Keratinocyte (primary cell): Measurements from ENCODE around the gene VCX3B.

Source experiments
- EZH2 ChIP-seq: IDR thresholded peaks from one replicate; pipeline ENCODE4 v1.6.1; 2012; ENCODE audit warnings: inconsistent platforms, mild to moderate bottlenecking, low read length, moderate library complexity
- TF ChIP-seq, protein P1 (sequence below), 3 experiments: IDR thresholded peaks in 1 of 3; conservative IDR thresholded peaks in 1 of 3; optimal IDR thresholded peaks in 1 of 3; 2 replicates in 2 of 3; 3 replicates in 1 of 3; pipeline versions ENCODE3 to v1.5.1; 2011; ENCODE audit warnings: low read length in 3 of 3, mild to moderate bottlenecking in 3 of 3, moderate library complexity in 2 of 3, control low read depth in 1 of 3, inconsistent platforms in 1 of 3; ENCODE audit not compliant: insufficient read depth in 2 of 3; ENCODE audit errors: extremely low read depth in 1 of 3

DNA sequence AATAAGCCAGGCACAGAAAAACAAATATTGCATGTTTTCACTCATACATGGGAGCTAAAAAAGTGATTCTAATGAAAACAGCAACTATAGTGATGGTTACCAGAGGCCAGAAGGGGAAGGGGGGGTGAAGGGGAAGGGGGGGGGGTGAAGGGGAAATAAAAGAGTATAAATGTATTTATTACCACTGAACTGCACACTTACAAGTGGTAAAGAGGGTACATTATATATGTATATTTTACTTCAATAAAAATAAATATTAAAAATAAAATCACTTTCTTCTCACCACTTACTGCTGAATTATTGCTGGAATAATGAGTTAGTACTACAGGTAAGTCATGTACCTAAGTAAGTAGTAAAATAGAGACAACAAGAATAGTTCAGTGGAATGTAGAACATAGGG, 2.1 kb upstream of the VCX3B start:
- TF ChIP-seq, protein P1, sequence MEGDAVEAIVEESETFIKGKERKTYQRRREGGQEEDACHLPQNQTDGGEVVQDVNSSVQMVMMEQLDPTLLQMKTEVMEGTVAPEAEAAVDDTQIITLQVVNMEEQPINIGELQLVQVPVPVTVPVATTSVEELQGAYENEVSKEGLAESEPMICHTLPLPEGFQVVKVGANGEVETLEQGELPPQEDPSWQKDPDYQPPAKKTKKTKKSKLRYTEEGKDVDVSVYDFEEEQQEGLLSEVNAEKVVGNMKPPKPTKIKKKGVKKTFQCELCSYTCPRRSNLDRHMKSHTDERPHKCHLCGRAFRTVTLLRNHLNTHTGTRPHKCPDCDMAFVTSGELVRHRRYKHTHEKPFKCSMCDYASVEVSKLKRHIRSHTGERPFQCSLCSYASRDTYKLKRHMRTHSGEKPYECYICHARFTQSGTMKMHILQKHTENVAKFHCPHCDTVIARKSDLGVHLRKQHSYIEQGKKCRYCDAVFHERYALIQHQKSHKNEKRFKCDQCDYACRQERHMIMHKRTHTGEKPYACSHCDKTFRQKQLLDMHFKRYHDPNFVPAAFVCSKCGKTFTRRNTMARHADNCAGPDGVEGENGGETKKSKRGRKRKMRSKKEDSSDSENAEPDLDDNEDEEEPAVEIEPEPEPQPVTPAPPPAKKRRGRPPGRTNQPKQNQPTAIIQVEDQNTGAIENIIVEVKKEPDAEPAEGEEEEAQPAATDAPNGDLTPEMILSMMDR (optimal IDR thresholded peaks at IDR 0.05 in 1 of 3, IDR thresholded peaks at IDR 0.05 in 1 of 3, conservative IDR thresholded peaks at IDR 0.05 in 1 of 3; ENCODE audit: extremely low read depth in 1 of 3, insufficient read depth in 2 of 3, low read length in 3 of 3), result no peak
- no peak for TF ChIP-seq EZH2
